HG02981 (cell line): ENCODE results near the gene CYB5A.

ENCODE experiments used
- ATAC-seq: cut with Tn5 transposase; IDR thresholded peaks from one replicate; pipeline ENCODE4 v1.9.1; 2021; ENCODE audit warnings: mild to moderate bottlenecking, moderate library complexity; ENCODE audit not compliant: unreplicated experiment

The CYB5A gene

GRCh38 chr18:74278983-74279382 is 12.8 kb downstream of the CYB5A start:
- no peak for ATAC-seq

- no peak for ATAC-seq
These were observed 13.7 kb downstream of the CYB5A start for GRCh38 chr18:74278058-74278457.

GRCh38 chr18:74277296-74277695 is 14.5 kb downstream of the CYB5A start:
- ATAC-seq = no peak

GRCh38 chr18:74276609-74277008 is 15.2 kb downstream of the CYB5A start:
- ATAC-seq = no peak

GRCh38 chr18:74275736-74276135 is 16.0 kb downstream of the CYB5A start:
- no peak for ATAC-seq

- ATAC-seq = no peak
These were observed 17.1 kb downstream of the CYB5A start for GRCh38 chr18:74274700-74275099.

GRCh38 chr18:74273394-74273793 is 18.4 kb downstream of the CYB5A start:
- no peak for ATAC-seq

GRCh38 chr18:74271635-74272034 is 20.1 kb downstream of the CYB5A start:
- ATAC-seq = no peak

- no peak for ATAC-seq
These were observed 22.7 kb downstream of the CYB5A start for GRCh38 chr18:74268933-74269620.

GRCh38 chr18:74268175-74268574 is 23.6 kb downstream of the CYB5A start:
- ATAC-seq = no peak

GRCh38 chr18:74266161-74266560 is 25.6 kb downstream of the CYB5A start:
- no peak for ATAC-seq

GRCh38 chr18:74265546-74266098 is 26.1 kb downstream of the CYB5A start:
- ATAC-seq = no peak

- peak; percentile 97 for ATAC-seq
These were observed 27.3 kb downstream of the CYB5A start for GRCh38 chr18:74264303-74265020.

GRCh38 chr18:74261053-74261713 is 30.6 kb downstream of the CYB5A start:
- no peak for ATAC-seq

GRCh38 chr18:74259347-74259746 is 32.4 kb downstream of the CYB5A start:
- ATAC-seq = no peak

- ATAC-seq = no peak
These were observed 34.7 kb downstream of the CYB5A start for GRCh38 chr18:74257083-74257482.

GRCh38 chr18:74256190-74256589 is 35.6 kb downstream of the CYB5A start:
- no peak for ATAC-seq

- no peak for ATAC-seq
These were observed 36.6 kb downstream of the CYB5A start for GRCh38 chr18:74255131-74255616.

GRCh38 chr18:74252039-74252395 is 39.7 kb downstream of the CYB5A start:
- ATAC-seq = no peak

- ATAC-seq = no peak
These were observed 40.3 kb downstream of the CYB5A start for GRCh38 chr18:74251297-74252038.

- ATAC-seq = no peak
These were observed 41.6 kb downstream of the CYB5A start for GRCh38 chr18:74250131-74250530.
